ENCODE results near the gene PLXDC2. TPM values are rescaled to one million over a fixed set of nuclear protein-coding genes. Genes with fewer than 3 reads are reported as not detected.
A peak's percentile ranks its signal among the peaks of the same experiment; 100 is the strongest.
"Not testable (repeated sequence)": the region's sequence is repeated elsewhere in the genome, so short reads cannot be mapped to it uniquely, and the experiment has no call there.

Gene PLXDC2
- total RNA-seq, 1 experiment from 2014 or later: 38.7 TPM

GRCh38 chr10:20185116-20185515, 368.9 kb downstream of the PLXDC2 start:
- H3K36me3 Mint-ChIP-seq (ENCODE audit: insufficient read depth in 1 of 3, low read depth in 3 of 3): peaks cover 5 to 7% (median 5%) of the 10 kb centered on the region in 3 experiments; a peak in 6 of 7 replicates
- Histone ChIP-seq H3K27me3 (ENCODE audit: insufficient read depth, low read length) (no peaks in the 10 kb centered on the region), H3K23ac (ENCODE audit: insufficient read length, low read depth, low read length) (no peak overlapping the region), H2BK20ac (ENCODE audit: low read depth, low read length, poor library complexity, severe bottlenecking) (no peak overlapping the region), H3K23me2 (ENCODE audit: insufficient read length, low read depth, low read length, poor library complexity, severe bottlenecking) (no peaks in the 10 kb centered on the region), H3K14ac (ENCODE audit: insufficient read depth, low read length) (no peak overlapping the region), H2BK12ac (ENCODE audit: insufficient read length, low read depth, low read length) (no peak overlapping the region), H2BK120ac (ENCODE audit: low read depth, low read length, poor library complexity, severe bottlenecking) (no peak overlapping the region), H3T11ph (ENCODE audit: low read length) (no peak overlapping the region), H3K27ac (ENCODE audit: insufficient read length, low read depth, low read length) (no peak overlapping the region), H3K9ac (ENCODE audit: extremely low read depth, insufficient read length, low read length) (no peak overlapping the region), H4K8ac (replicated peaks; ENCODE audit: insufficient read length, low read depth, low read length) (no peak overlapping the region), H4K91ac (ENCODE audit: insufficient read length, low read depth, low read length) (no peak overlapping the region), H4K20me1 (ENCODE audit: control insufficient read depth, insufficient read depth, insufficient read length) (no peaks in the 10 kb centered on the region), H3K4ac (ENCODE audit: low read depth, low read length) (no peak overlapping the region), H3K79me2 (ENCODE audit: insufficient read depth, low read length) (no peaks in the 10 kb centered on the region), H2BK15ac (ENCODE audit: low read depth, low read length) (no peak overlapping the region), H3K4me2 (ENCODE audit: insufficient read depth, insufficient read length, low read length) (no peak overlapping the region), H2BK5ac (ENCODE audit: insufficient read length, low read length) (no peak overlapping the region), H3K4me1 (ENCODE audit: insufficient read depth, low read length) (no peaks in the 10 kb centered on the region; the same call in 1 of the 2 replicates), H3K56ac (ENCODE audit: insufficient read length, low read depth, low read length) (no peak overlapping the region), H3K9me3 (ENCODE audit: control insufficient read depth, low read depth, low read length) (no peaks in the 10 kb centered on the region), H3K79me1 (ENCODE audit: insufficient read depth, low read depth, low read length, poor library complexity, severe bottlenecking) (no peaks in the 10 kb centered on the region), H2AFZ (ENCODE audit: low read length) (no peak overlapping the region), H3K18ac (ENCODE audit: insufficient read length, low read depth, low read length) (no peak overlapping the region), H4K5ac (ENCODE audit: insufficient read length, low read depth, low read length) (no peak overlapping the region), H2AK5ac (ENCODE audit: insufficient read length, low read length) (no peak overlapping the region)
- H3K4me3 Mint-ChIP-seq: no peak overlapping the region
- no peaks in the 10 kb centered on the region for H3K27me3 Mint-ChIP-seq (ENCODE audit: low read depth)
- H3K4me1 Mint-ChIP-seq: peaks cover 21 to 24% of the 10 kb centered on the region in 2 experiments
- TF ChIP-seq CTCF (conservative IDR thresholded peaks at IDR 0.05): no peak
- H3K9me3 Mint-ChIP-seq: peaks cover 0 to 4% of the 10 kb centered on the region in 2 experiments; a peak in 3 of 5 replicates
- peak overlapping the region in 1 of 3 experiments; percentile 76; a peak in 1 of 7 replicates for H3K27ac Mint-ChIP-seq
- DNase-seq: no peak

- not testable (repeated sequence) for H3K4me2 ChIP-seq (ENCODE audit: insufficient read depth, insufficient read length, low read length); H2BK5ac ChIP-seq (ENCODE audit: insufficient read length, low read length); H3K4me1 ChIP-seq (ENCODE audit: insufficient read depth, low read length); H3K4ac ChIP-seq (ENCODE audit: low read depth, low read length); H2BK20ac ChIP-seq (ENCODE audit: low read depth, low read length, poor library complexity, severe bottlenecking); H2AFZ ChIP-seq (ENCODE audit: low read length); H2BK12ac ChIP-seq (ENCODE audit: insufficient read length, low read depth, low read length); H3K23ac ChIP-seq (ENCODE audit: insufficient read length, low read depth, low read length); H3K27me3 Mint-ChIP-seq (ENCODE audit: low read depth); H4K8ac ChIP-seq (replicated peaks; ENCODE audit: insufficient read length, low read depth, low read length); H2AK5ac ChIP-seq (ENCODE audit: insufficient read length, low read length); H4K91ac ChIP-seq (ENCODE audit: insufficient read length, low read depth, low read length); H3K18ac ChIP-seq (ENCODE audit: insufficient read length, low read depth, low read length); H3K9me3 ChIP-seq (ENCODE audit: control insufficient read depth, low read depth, low read length); DNase-seq; H3K79me2 ChIP-seq (ENCODE audit: insufficient read depth, low read length); H3K9me3 Mint-ChIP-seq; H3T11ph ChIP-seq (ENCODE audit: low read length); H3K36me3 Mint-ChIP-seq (ENCODE audit: insufficient read depth in 1 of 3, low read depth in 3 of 3); H3K79me1 ChIP-seq (ENCODE audit: insufficient read depth, low read depth, low read length, poor library complexity, severe bottlenecking); H3K4me3 Mint-ChIP-seq; H3K23me2 ChIP-seq (ENCODE audit: insufficient read length, low read depth, low read length, poor library complexity, severe bottlenecking); H3K9ac ChIP-seq (ENCODE audit: extremely low read depth, insufficient read length, low read length); H3K14ac ChIP-seq (ENCODE audit: insufficient read depth, low read length); H3K27me3 ChIP-seq (ENCODE audit: insufficient read depth, low read length); H3K56ac ChIP-seq (ENCODE audit: insufficient read length, low read depth, low read length); H4K20me1 ChIP-seq (ENCODE audit: control insufficient read depth, insufficient read depth, insufficient read length); H3K27ac ChIP-seq (ENCODE audit: insufficient read length, low read depth, low read length); H4K5ac ChIP-seq (ENCODE audit: insufficient read length, low read depth, low read length); H2BK15ac ChIP-seq (ENCODE audit: low read depth, low read length); H2BK120ac ChIP-seq (ENCODE audit: low read depth, low read length, poor library complexity, severe bottlenecking)
- H3K4me1 Mint-ChIP-seq: peaks cover 21% of the 10 kb centered on the region in 2 experiments
- peak overlapping the region in 1 of 3 experiments; percentile 83; a peak in 1 of 7 replicates for H3K27ac Mint-ChIP-seq
- WGBS (ENCODE audit: extremely low coverage, insufficient read length, low lambda C conversion rate): no CpG with 5 or more reads among the region's 3 CpGs
Observed at GRCh38 chr10:20191392-20191791, 375.2 kb downstream of the PLXDC2 start.

Measured in H9 (cell line).